ENCODE results near the gene SLC7A7. TPM values are rescaled to one million over a fixed set of nuclear protein-coding genes. Genes with fewer than 3 reads are reported as not detected.
"Not testable (repeated sequence)": the region's sequence is repeated elsewhere in the genome, so short reads cannot be mapped to it uniquely, and the experiment has no call there.

The SLC7A7 gene
- total and polyA plus RNA-seq, 5 donors from 2014 or later: 0.21 to 0.61 (median 0.50) TPM; not detected in 1

DNA sequence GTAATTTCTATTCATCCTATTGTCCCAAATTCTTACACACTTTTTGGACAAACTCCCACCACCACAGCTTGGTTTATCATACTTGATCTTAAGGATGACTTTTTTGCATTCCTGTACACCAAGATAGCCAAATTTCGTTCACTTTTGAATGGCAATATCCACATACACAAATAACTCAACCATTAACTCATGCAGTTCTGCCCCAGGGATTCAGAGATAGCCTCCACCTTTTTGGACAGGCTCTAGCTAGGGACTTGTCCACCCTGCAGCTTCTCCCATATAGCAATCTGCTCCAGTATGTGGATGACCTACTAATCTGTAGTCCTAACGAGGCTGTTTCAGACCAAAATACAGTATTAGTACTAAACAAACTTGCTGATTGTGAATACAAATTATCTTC is 81.4 kb downstream of the SLC7A7 start:
- H3K4me3 ChIP-seq (ENCODE audit: low read depth, low read length): no peak overlapping the region
- H3K4me1 ChIP-seq (ENCODE audit: control insufficient read depth, insufficient read depth, low read length, poor library complexity, severe bottlenecking): no peaks in the 10 kb centered on the region
- no peak for ATAC-seq (ENCODE audit: low read depth in 2 of 2)
- Mint-ChIP-seq H3K4me1 (peaks cover 0 to 4% (median 0%) of the 10 kb centered on the region in 4 donors), H3K27ac (no peak overlapping the region), H3K27me3 (peaks cover 14% of the 10 kb centered on the region), H3K9me3 (no peaks in the 10 kb centered on the region), H3K36me3 (no peaks in the 10 kb centered on the region), H3K4me3 (no peak overlapping the region)
- H3K9me3 ChIP-seq (ENCODE audit: control insufficient read depth in 2 of 2, low read length in 2 of 2): no peaks in the 10 kb centered on the region
- no peaks in the 10 kb centered on the region for H3K27me3 ChIP-seq (ENCODE audit: control insufficient read depth, insufficient read depth, low read length)
- no peak for DNase-seq
- H3K27ac ChIP-seq (ENCODE audit: insufficient read depth, low read length, poor library complexity, severe bottlenecking): no peak overlapping the region
- H3K36me3 ChIP-seq (ENCODE audit: control insufficient read depth, insufficient read depth, low read length): no peaks in the 10 kb centered on the region

DNA sequence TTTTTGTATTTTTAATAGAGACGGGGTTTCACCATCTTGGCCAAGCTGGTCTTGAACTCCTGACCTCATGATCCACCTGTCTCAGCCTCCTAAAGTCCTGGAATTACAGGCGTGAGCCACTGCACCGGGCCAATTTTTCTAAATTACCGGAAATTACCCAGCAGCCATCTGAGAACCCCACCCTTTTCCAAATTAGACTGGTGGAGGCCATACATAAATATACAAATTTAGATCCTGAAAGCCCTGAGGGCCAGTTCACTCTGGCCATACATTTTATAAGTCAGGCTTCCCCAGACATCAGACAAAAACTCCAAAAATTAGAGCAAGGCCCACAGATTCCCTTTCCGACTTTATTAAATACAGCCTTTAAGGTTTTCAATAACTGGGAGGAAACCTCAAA is 83.2 kb downstream of the SLC7A7 start:
- not testable (repeated sequence) for H3K4me3 Mint-ChIP-seq; H3K36me3 ChIP-seq (ENCODE audit: control insufficient read depth, insufficient read depth, low read length); H3K27ac Mint-ChIP-seq; H3K4me3 ChIP-seq (ENCODE audit: low read depth, low read length); H3K9me3 ChIP-seq (ENCODE audit: control insufficient read depth in 2 of 2, low read length in 2 of 2); DNase-seq; H3K9me3 Mint-ChIP-seq; H3K4me1 ChIP-seq (ENCODE audit: control insufficient read depth, insufficient read depth, low read length, poor library complexity, severe bottlenecking); H3K27me3 ChIP-seq (ENCODE audit: control insufficient read depth, insufficient read depth, low read length); H3K36me3 Mint-ChIP-seq; H3K27ac ChIP-seq (ENCODE audit: insufficient read depth, low read length, poor library complexity, severe bottlenecking); H3K4me1 Mint-ChIP-seq; ATAC-seq (ENCODE audit: low read depth in 2 of 2)
- peaks cover 14% of the 10 kb centered on the region for H3K27me3 Mint-ChIP-seq

DNA sequence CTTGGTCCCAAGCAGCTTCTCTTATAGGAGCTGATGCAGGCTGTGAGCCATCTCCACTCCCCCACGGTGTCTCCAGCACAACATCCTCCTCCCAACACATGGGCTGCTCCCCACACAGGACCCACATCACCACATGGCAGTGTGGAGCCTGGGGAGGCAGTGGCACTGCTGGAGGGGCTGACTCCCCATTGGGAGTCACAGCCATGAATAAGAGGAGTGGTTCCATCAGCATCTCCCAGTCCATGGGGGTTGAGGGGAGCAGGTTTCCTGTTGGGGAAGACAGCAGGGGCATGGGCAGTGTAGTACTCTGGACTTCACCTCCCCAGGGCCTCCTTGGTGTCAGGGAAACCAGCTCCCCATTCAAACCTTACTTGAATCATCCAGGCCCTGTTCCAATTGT is 89.2 kb downstream of the SLC7A7 start:
- H3K4me3 Mint-ChIP-seq: no peak overlapping the region
- H3K4me1 ChIP-seq (ENCODE audit: control insufficient read depth, insufficient read depth, low read length, poor library complexity, severe bottlenecking): no peaks in the 10 kb centered on the region
- no peak overlapping the region for H3K27ac ChIP-seq (ENCODE audit: insufficient read depth, low read length, poor library complexity, severe bottlenecking)
- no peaks in the 10 kb centered on the region for H3K9me3 ChIP-seq (ENCODE audit: control insufficient read depth in 2 of 2, low read length in 2 of 2)
- H3K27me3 ChIP-seq (ENCODE audit: control insufficient read depth, insufficient read depth, low read length): peaks cover 3% of the 10 kb centered on the region
- no peak overlapping the region for H3K4me3 ChIP-seq (ENCODE audit: low read depth, low read length)
- DNase-seq (no peak), ATAC-seq (ENCODE audit: low read depth in 2 of 2) (no peak)
- H3K9me3 Mint-ChIP-seq: no peaks in the 10 kb centered on the region
- peaks cover 5% of the 10 kb centered on the region for H3K27me3 Mint-ChIP-seq
- H3K27ac Mint-ChIP-seq: no peak overlapping the region
- no peaks in the 10 kb centered on the region for H3K4me1 Mint-ChIP-seq
- H3K36me3 ChIP-seq (ENCODE audit: control insufficient read depth, insufficient read depth, low read length): no peaks in the 10 kb centered on the region
- no peaks in the 10 kb centered on the region for H3K36me3 Mint-ChIP-seq

DNA sequence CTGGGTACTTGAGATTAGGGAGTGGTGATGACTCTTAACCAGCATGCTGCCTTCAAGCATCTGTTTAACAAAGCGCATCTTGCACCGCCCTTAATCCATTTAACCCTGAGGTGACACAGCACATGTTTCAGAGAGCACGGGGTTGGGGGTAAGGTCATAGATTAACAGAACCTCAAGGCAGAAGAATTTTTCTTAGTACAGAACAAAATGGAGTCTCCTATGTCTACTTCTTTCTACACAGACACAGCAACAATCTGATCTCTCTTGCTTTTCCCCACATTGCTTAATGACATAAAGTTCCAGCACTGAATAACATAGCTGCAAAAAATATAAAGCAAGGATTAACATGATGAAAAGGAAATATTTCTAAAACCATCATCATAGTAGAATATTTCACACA is 89.9 kb downstream of the SLC7A7 start:
- not testable (repeated sequence) for H3K4me1 ChIP-seq (ENCODE audit: control insufficient read depth, insufficient read depth, low read length, poor library complexity, severe bottlenecking); H3K4me3 ChIP-seq (ENCODE audit: low read depth, low read length); DNase-seq

DNA sequence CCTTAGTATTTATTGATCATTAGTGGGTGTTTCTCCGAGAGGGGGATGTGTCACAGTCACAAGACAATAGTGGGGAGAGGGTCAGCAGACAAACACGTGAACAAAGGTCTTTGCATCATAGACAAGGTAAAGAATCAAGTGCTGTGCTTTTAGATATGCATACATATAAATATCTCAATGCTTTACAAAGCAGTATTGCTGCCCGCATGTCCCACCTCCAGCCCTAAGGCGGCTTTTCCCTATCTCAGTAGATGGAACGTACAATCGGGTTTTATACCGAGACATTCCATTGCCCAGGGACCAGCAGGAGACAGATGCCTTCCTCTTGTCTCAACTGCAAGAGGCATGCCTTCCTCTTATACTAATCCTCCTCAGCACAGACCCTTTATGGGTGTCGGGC is 90.4 kb downstream of the SLC7A7 start:
- H3K4me3 ChIP-seq (ENCODE audit: low read depth, low read length); H3K27ac ChIP-seq (ENCODE audit: insufficient read depth, low read length, poor library complexity, severe bottlenecking); H3K27me3 ChIP-seq (ENCODE audit: control insufficient read depth, insufficient read depth, low read length); ATAC-seq (ENCODE audit: low read depth in 2 of 2); H3K4me1 ChIP-seq (ENCODE audit: control insufficient read depth, insufficient read depth, low read length, poor library complexity, severe bottlenecking); DNase-seq; H3K9me3 Mint-ChIP-seq; H3K36me3 Mint-ChIP-seq; H3K4me3 Mint-ChIP-seq; H3K36me3 ChIP-seq (ENCODE audit: control insufficient read depth, insufficient read depth, low read length); H3K27ac Mint-ChIP-seq; H3K4me1 Mint-ChIP-seq; H3K9me3 ChIP-seq (ENCODE audit: control insufficient read depth in 2 of 2, low read length in 2 of 2): not testable (repeated sequence)
- H3K27me3 Mint-ChIP-seq: peaks cover 15% of the 10 kb centered on the region

More for the DNA sequence above, 89.9 kb downstream of the SLC7A7 start:
- not testable (repeated sequence) for H3K27me3 ChIP-seq (ENCODE audit: control insufficient read depth, insufficient read depth, low read length); H3K4me1 Mint-ChIP-seq; H3K27ac Mint-ChIP-seq; H3K4me3 Mint-ChIP-seq; H3K9me3 Mint-ChIP-seq; ATAC-seq (ENCODE audit: low read depth in 2 of 2); H3K36me3 ChIP-seq (ENCODE audit: control insufficient read depth, insufficient read depth, low read length); H3K27me3 Mint-ChIP-seq; H3K9me3 ChIP-seq (ENCODE audit: control insufficient read depth in 2 of 2, low read length in 2 of 2); H3K36me3 Mint-ChIP-seq; H3K27ac ChIP-seq (ENCODE audit: insufficient read depth, low read length, poor library complexity, severe bottlenecking)

DNA sequence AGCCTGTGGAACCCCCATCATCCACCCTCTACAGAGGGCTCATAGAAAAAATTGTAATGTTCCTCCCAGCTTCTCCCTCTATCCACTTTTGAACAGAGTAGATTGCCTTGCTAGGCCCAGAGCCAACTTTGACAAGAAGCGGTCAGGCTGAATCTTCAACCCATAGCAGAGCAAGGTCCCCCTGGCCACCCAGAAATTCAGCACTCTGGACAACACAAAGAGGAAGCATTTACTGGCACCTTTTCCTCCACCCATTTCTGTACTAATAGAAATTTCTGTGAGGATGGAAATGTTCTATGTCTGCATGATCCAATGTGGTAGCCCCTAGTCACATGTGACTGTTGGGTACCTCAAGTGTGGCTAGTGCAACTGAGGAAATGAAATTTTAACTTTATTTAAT is 91.4 kb downstream of the SLC7A7 start:
- no peaks in the 10 kb centered on the region for H3K9me3 Mint-ChIP-seq
- H3K36me3 Mint-ChIP-seq: no peaks in the 10 kb centered on the region
- peaks cover 19% of the 10 kb centered on the region for H3K27me3 Mint-ChIP-seq
- H3K9me3 ChIP-seq (ENCODE audit: control insufficient read depth in 2 of 2, low read length in 2 of 2): no peaks in the 10 kb centered on the region
- no peak overlapping the region for H3K4me3 Mint-ChIP-seq
- ATAC-seq (ENCODE audit: low read depth in 2 of 2): no peak
- peaks cover 5% of the 10 kb centered on the region for H3K27me3 ChIP-seq (ENCODE audit: control insufficient read depth, insufficient read depth, low read length)
- no peak for DNase-seq
- H3K27ac ChIP-seq (ENCODE audit: insufficient read depth, low read length, poor library complexity, severe bottlenecking): no peak overlapping the region
- no peaks in the 10 kb centered on the region for H3K4me1 ChIP-seq (ENCODE audit: control insufficient read depth, insufficient read depth, low read length, poor library complexity, severe bottlenecking)
- H3K4me1 Mint-ChIP-seq: no peaks in the 10 kb centered on the region
- no peak overlapping the region for H3K27ac Mint-ChIP-seq
- H3K4me3 ChIP-seq (ENCODE audit: low read depth, low read length): no peak overlapping the region
- no peaks in the 10 kb centered on the region for H3K36me3 ChIP-seq (ENCODE audit: control insufficient read depth, insufficient read depth, low read length)

Other genes with a start within 250 kb of the SLC7A7 start
- 81.8 TPM for gene DAD1, start 226.2 kb downstream of the SLC7A7 start, total RNA-seq
- 100 to 1,000 TPM; 630 to 720 (median 697) TPM for gene DAD1, start 226.2 kb downstream of the SLC7A7 start, polyA plus RNA-seq
- 10.1 TPM for gene ABHD4, start 217.1 kb downstream of the SLC7A7 start, total RNA-seq
- gene ABHD4, start 217.1 kb downstream of the SLC7A7 start, polyA plus RNA-seq: 10 to 100 TPM; 10.2 to 13.4 (median 11.1) TPM
- not detected for gene OR6J1, start 171.1 kb downstream of the SLC7A7 start, total RNA-seq
- gene OR6J1, start 171.1 kb downstream of the SLC7A7 start, polyA plus RNA-seq: not detected
- 155 TPM for gene OXA1L, start 48.7 kb downstream of the SLC7A7 start, total RNA-seq
- 10 to 100 TPM; 62.6 to 85.2 (median 75.6) TPM for gene OXA1L, start 48.7 kb downstream of the SLC7A7 start, polyA plus RNA-seq
- gene MRPL52, start 14.5 kb upstream of the SLC7A7 start, total RNA-seq: 35.7 TPM
- 100 to 1,000 TPM; 129 to 148 (median 138) TPM for gene MRPL52, start 14.5 kb upstream of the SLC7A7 start, polyA plus RNA-seq
- gene MMP14, start 21.1 kb upstream of the SLC7A7 start, total RNA-seq: 1.0 TPM
- not detected for gene MMP14, start 21.1 kb upstream of the SLC7A7 start, polyA plus RNA-seq
- gene LRP10, start 56.3 kb upstream of the SLC7A7 start, total RNA-seq: 111 TPM
- 100 to 1,000 TPM in 1 of 4 donors, 10 to 100 TPM in 3; 78.7 to 108 (median 88.3) TPM for gene LRP10, start 56.3 kb upstream of the SLC7A7 start, polyA plus RNA-seq
- 11.1 TPM for gene REM2, start 67.8 kb upstream of the SLC7A7 start, total RNA-seq
- 1 to 10 TPM in 3 of 4 donors, under 1 TPM in 1; 0.61 to 2.6 (median 1.4) TPM for gene REM2, start 67.8 kb upstream of the SLC7A7 start, polyA plus RNA-seq
- gene RBM23, start 103.7 kb upstream of the SLC7A7 start, total RNA-seq: 108 TPM
- gene RBM23, start 103.7 kb upstream of the SLC7A7 start, polyA plus RNA-seq: 10 to 100 TPM; 43.1 to 54.0 (median 46.7) TPM
- gene PRMT5, start 113.9 kb upstream of the SLC7A7 start, total RNA-seq: 19.3 TPM
- 10 to 100 TPM; 37.4 to 43.3 (median 40.5) TPM for gene PRMT5, start 113.9 kb upstream of the SLC7A7 start, polyA plus RNA-seq
- 20.0 TPM for gene HAUS4, start 141.7 kb upstream of the SLC7A7 start, total RNA-seq
- gene HAUS4, start 141.7 kb upstream of the SLC7A7 start, polyA plus RNA-seq: 10 to 100 TPM; 30.0 to 41.9 (median 37.0) TPM
- gene AJUBA, start 167.1 kb upstream of the SLC7A7 start, total RNA-seq: 0.54 TPM
- 1 to 10 TPM in 1 of 4 donors, under 1 TPM in 3; 0.20 to 1.0 (median 0.71) TPM for gene AJUBA, start 167.1 kb upstream of the SLC7A7 start, polyA plus RNA-seq
- 8.5 TPM for gene C14orf93, start 194.7 kb upstream of the SLC7A7 start, total RNA-seq
- gene C14orf93, start 194.7 kb upstream of the SLC7A7 start, polyA plus RNA-seq: 1 to 10 TPM; 4.7 to 7.5 (median 6.9) TPM
- gene PSMB5, start 219.5 kb upstream of the SLC7A7 start, total RNA-seq: 13.8 TPM
- gene PSMB5, start 219.5 kb upstream of the SLC7A7 start, polyA plus RNA-seq: 10 to 100 TPM; 28.2 to 50.9 (median 39.5) TPM
- gene PSMB11, start 226.8 kb upstream of the SLC7A7 start, total RNA-seq: not detected
- gene PSMB11, start 226.8 kb upstream of the SLC7A7 start, polyA plus RNA-seq: not detected
- gene CDH24, start 242.1 kb upstream of the SLC7A7 start, total RNA-seq: 2.9 TPM
- gene CDH24, start 242.1 kb upstream of the SLC7A7 start, polyA plus RNA-seq: under 1 TPM; 0.17 to 0.79 (median 0.25) TPM